HCT116 (cell line): Measurements from ENCODE around the gene GMEB2. TPM values are rescaled to one million over a fixed set of nuclear protein-coding genes. Genes with fewer than 3 reads are reported as not detected.

Experiments used
- ATAC-seq: fragments of 200-7000 bp; cut with Tn5 transposase; 2 replicates; pipeline ENCODE4 v1.9.1; 2020; ENCODE audit warnings: mild to moderate bottlenecking, moderate library complexity
- BruUV-seq: library from RNA; stranded (reverse); fragments of 400-500 nt; replicated peaks from 2 replicates; lab custom pipeline; 2021; lab: Mats Ljungman, UMichigan
- CTCF ChIA-PET: fragments of 300-600 bp; sonication (Branson Sonifier 250); formaldehyde crosslinking; loops from one replicate; lab custom pipeline; 2021; ENCODE audit warnings: antibody characterized with exemption; lab: Charles Lee
- POLR2A ChIA-PET: fragments of 300-600, 350-600 bp; sonication (Branson Sonifier 250); formaldehyde crosslinking; loops from one replicate; lab custom pipeline; 2021; ENCODE audit warnings: antibody characterized with exemption; lab: Charles Lee
- RAD21 ChIA-PET, 2 experiments: fragments of 300-600 bp; sonication (Branson Sonifier 250); formaldehyde crosslinking; loops; one replicate each; lab custom pipeline; 2023; ENCODE audit warnings: low total read pairs in 2 of 2; ENCODE audit not compliant: uncharacterized antibody in 2 of 2, unreplicated experiment in 2 of 2, low non-redundant PET in 1 of 2; lab: Charles Lee
- DNase-seq: peaks from one replicate; pipeline ENCODE4 v3.0.0-alpha.2; 2010; ENCODE audit warnings: low read depth, low spot score
- H2AFZ ChIP-seq: fragments of 200-600 bp; shearing (Covaris generic), sonication (generic); 2 replicates; pipeline ENCODE4 v1.6.1; 2017; ENCODE audit warnings: low read depth, mixed run types, mixed read lengths, antibody characterized with exemption, low read length; ENCODE audit not compliant: poor library complexity, severe bottlenecking
- H3K27ac ChIP-seq: 2 replicates; pipeline ENCODE4 v1.5.1; 2012; ENCODE audit warnings: low read depth, low read length
- H3K27me3 ChIP-seq: fragments of 200-600 bp; sonication (generic); 2 replicates; pipeline ENCODE4 v1.6.1; 2016; ENCODE audit warnings: mixed run types, low read length, mixed read lengths; ENCODE audit not compliant: insufficient read depth
- H3K36me3 ChIP-seq, 2 experiments: fragments of 200-500 bp in 1 of 2; fragments of 200-600 bp in 1 of 2; sonication (Bioruptor generic) in 1 of 2; sonication (generic) in 1 of 2; 2 replicates each; pipeline versions ENCODE4 v1.5.1 to v1.6.1; 2014 to 2016; ENCODE audit warnings: low read length in 2 of 2, inconsistent platforms in 1 of 2, mixed read lengths in 1 of 2, mixed run types in 1 of 2; ENCODE audit not compliant: insufficient read depth in 2 of 2, control insufficient read depth in 1 of 2
- H3K4me1 ChIP-seq, 2 experiments: fragments of 200-600 bp in 1 of 2; sonication (generic) in 1 of 2; 2 replicates each; pipeline versions ENCODE4 v1.5.1 to v1.6.1; 2012 to 2017; ENCODE audit warnings: low read length in 2 of 2, inconsistent platforms in 1 of 2, mild to moderate bottlenecking in 1 of 2, mixed read lengths in 1 of 2, mixed run types in 1 of 2, moderate library complexity in 1 of 2; ENCODE audit not compliant: insufficient read depth in 2 of 2, control insufficient read depth in 1 of 2
- H3K4me2 ChIP-seq: fragments of 200-600 bp; sonication (generic); 2 replicates; pipeline ENCODE4 v1.6.1; 2017; ENCODE audit warnings: mixed run types, low read length, mixed read lengths
- H3K4me3 ChIP-seq, 2 experiments: fragments of 200-600 bp in 1 of 2; sonication (generic) in 1 of 2; replicated peaks in 1 of 2; 2 replicates each; pipeline ENCODE4 v1.5.1; 2011 to 2016; ENCODE audit warnings: low read length in 2 of 2, control low read depth in 1 of 2, low read depth in 1 of 2, mild to moderate bottlenecking in 1 of 2, mixed read lengths in 1 of 2, mixed run types in 1 of 2
- H3K79me2 ChIP-seq: fragments of 200-600 bp; sonication (generic); 2 replicates; pipeline ENCODE4 v1.6.1; 2017; ENCODE audit warnings: mild to moderate bottlenecking, mixed run types, low read length, moderate library complexity, mixed read lengths; ENCODE audit not compliant: insufficient read depth
- H3K9ac ChIP-seq: fragments of 200-600 bp; sonication (generic); 2 replicates; pipeline ENCODE4 v1.6.1; 2016; ENCODE audit warnings: low read length, mixed read lengths
- H3K9me2 ChIP-seq: fragments of 200-600 bp; sonication (generic), shearing (Covaris generic); 2 replicates; pipeline ENCODE4 v1.6.1; 2017; ENCODE audit warnings: mixed run types, mild to moderate bottlenecking, moderate library complexity; ENCODE audit not compliant: insufficient read depth
- H3K9me3 ChIP-seq, 2 experiments: fragments of 200-500 bp in 1 of 2; fragments of 200-600 bp in 1 of 2; sonication (Bioruptor generic) in 1 of 2; sonication (generic) in 1 of 2; 2 replicates each; pipeline ENCODE4 v1.6.1; 2014 to 2017; ENCODE audit warnings: low read length in 2 of 2, mixed read lengths in 2 of 2, inconsistent platforms in 1 of 2, low read depth in 1 of 2, mild to moderate bottlenecking in 1 of 2, mixed run types in 1 of 2, moderate library complexity in 1 of 2; ENCODE audit not compliant: control insufficient read depth in 1 of 2, insufficient read depth in 1 of 2
- H4K20me1 ChIP-seq: fragments of 200-600 bp; sonication (generic), shearing (Covaris generic); 2 replicates; pipeline ENCODE4 v1.6.1; 2017; ENCODE audit warnings: mixed run types, mild to moderate bottlenecking, moderate library complexity; ENCODE audit not compliant: insufficient read depth
- EGR1 ChIP-seq: IDR thresholded peaks from 2 replicates; pipeline ENCODE4 v1.6.1; 2012; ENCODE audit warnings: low read depth
- ELF1 ChIP-seq: IDR thresholded peaks from 2 replicates; pipeline ENCODE4 v1.6.1; 2012; ENCODE audit warnings: low read depth, borderline replicate concordance
- EZH2phosphoT487 ChIP-seq: fragments of 200-600 bp; IDR thresholded peaks from 2 replicates; pipeline ENCODE4 v1.6.1; 2018; ENCODE audit warnings: antibody characterized with exemption, borderline replicate concordance
- FOSL1 ChIP-seq: IDR thresholded peaks from 2 replicates; pipeline ENCODE4 v1.6.1; 2012; ENCODE audit warnings: low read depth
- POLR2A ChIP-seq: IDR thresholded peaks from 2 replicates; pipeline ENCODE4 v1.7.0; 2011; ENCODE audit warnings: borderline replicate concordance; ENCODE audit not compliant: insufficient read depth, insufficient read length; ENCODE audit errors: extremely low read depth
- RAD21 ChIP-seq: IDR thresholded peaks from 2 replicates; pipeline ENCODE4 v1.6.1; 2012; ENCODE audit warnings: low read depth, mild to moderate bottlenecking
- SIN3A ChIP-seq: IDR thresholded peaks from 2 replicates; pipeline ENCODE4 v1.6.1; 2012; ENCODE audit warnings: low read depth
- SP1 ChIP-seq: IDR thresholded peaks from 2 replicates; pipeline ENCODE4 v1.6.1; 2012; ENCODE audit warnings: low read depth
- SRF ChIP-seq: IDR thresholded peaks from 2 replicates; pipeline ENCODE4 v1.6.1; 2012; ENCODE audit warnings: low read depth
- TCF7L2 ChIP-seq: IDR thresholded peaks from 2 replicates; pipeline ENCODE4 v1.7.0; 2011; ENCODE audit warnings: borderline replicate concordance, inconsistent platforms; ENCODE audit not compliant: insufficient read depth, insufficient read length; ENCODE audit errors: extremely low read depth
- YY1 ChIP-seq: IDR thresholded peaks from 2 replicates; pipeline ENCODE4 v1.6.1; 2011; ENCODE audit warnings: low read length, low read depth, moderate library complexity, mild to moderate bottlenecking; ENCODE audit not compliant: insufficient replicate concordance; ENCODE audit errors: extremely low read depth
- ZNF274 ChIP-seq: fragments of 200-500 bp; sonication (Bioruptor generic); IDR thresholded peaks from 2 replicates; pipeline ENCODE4 v1.6.1; 2014; ENCODE audit warnings: mild to moderate bottlenecking, low read depth, low read length, inconsistent platforms
- intact Hi-C: fragments of 100-400 bp; cut with micrococcal nuclease; formaldehyde crosslinking; loops from 2 replicates; pipeline ENCODE4 v1.10.0; 2022
- total RNA-seq: library from RNA; stranded (reverse); gene quantifications from one replicate; pipeline ENCODE4 v1.2.1, GENCODE V29; 2021; ENCODE audit not compliant: unreplicated experiment
- TF ChIP-seq, protein P1 (sequence below): IDR thresholded peaks from 2 replicates; pipeline ENCODE4 v1.6.1; 2011; ENCODE audit warnings: mild to moderate bottlenecking, low read length, moderate library complexity; ENCODE audit not compliant: insufficient replicate concordance; ENCODE audit errors: extremely low read depth
- TF ChIP-seq, protein P2 (sequence below): IDR thresholded peaks from 2 replicates; pipeline ENCODE4 v1.6.1; 2012; ENCODE audit warnings: low read depth
- TF ChIP-seq, protein P3 (sequence below): IDR thresholded peaks from 2 replicates; pipeline ENCODE4 v1.6.1; 2012
- TF ChIP-seq, protein P4 (sequence below): IDR thresholded peaks from 2 replicates; pipeline ENCODE4 v1.6.1; 2012

GMEB2 gene
- total RNA-seq, 1 experiment from 2014 or later: 13.9 TPM

DNA sequence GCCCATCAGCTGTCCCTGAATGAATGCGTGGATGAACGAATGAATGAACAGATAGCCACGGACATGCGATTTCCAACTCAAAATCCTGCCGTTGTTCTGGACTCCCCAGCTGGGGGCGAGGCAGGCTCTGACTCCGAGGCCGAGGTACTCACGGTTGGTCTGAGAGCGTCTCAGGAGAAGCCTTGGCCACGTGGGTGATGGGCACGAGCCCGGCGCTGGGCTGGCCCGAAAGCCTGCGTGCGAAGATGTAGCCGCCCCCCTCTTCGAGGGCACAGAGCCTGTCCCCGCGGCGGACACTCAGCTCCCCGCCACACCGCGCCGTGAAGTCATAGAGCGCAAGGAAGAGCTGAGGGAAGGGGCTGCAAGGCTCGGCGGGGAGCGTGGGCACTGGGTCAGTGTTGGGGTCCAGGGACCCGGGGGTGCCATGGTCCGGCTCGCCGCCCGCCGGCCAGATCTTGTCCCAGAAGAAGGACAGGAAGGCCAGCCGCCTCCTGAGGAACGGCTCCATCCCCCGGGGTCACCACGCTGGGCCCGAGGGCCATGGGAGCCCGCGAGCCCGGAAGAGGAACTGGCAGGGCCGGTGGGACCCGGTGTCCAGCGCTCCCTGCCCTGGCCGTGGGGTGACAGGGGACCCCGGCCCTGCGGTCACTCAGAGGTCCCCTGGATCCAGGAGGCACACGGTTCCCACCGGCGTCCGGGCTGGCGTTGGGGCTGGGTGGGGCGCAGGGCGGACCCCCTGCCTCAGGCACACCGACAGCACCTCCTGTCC, 79.8 kb downstream of the GMEB2 start:
- H3K4me3 ChIP-seq: no peak overlapping the region
- no peak overlapping the region for H3K9ac ChIP-seq
- ChIA-PET RAD21 (no interaction called here), POLR2A (no interaction called here), CTCF (interaction anchor here (1.7 kb wide), 1 partner anchor 10 kb away, joined by 7 read pairs; the partner anchor contains the start of gene PTK6)
- no peaks in the 10 kb centered on the region for H3K9me2 ChIP-seq
- H3K4me2 ChIP-seq: no peak overlapping the region
- H3K4me1 ChIP-seq: peaks cover 33 to 52% of the 10 kb centered on the region in 2 experiments
- H3K9me3 ChIP-seq: no peaks in the 10 kb centered on the region
- H3K79me2 ChIP-seq: no peaks in the 10 kb centered on the region
- ATAC-seq (no peak), DNase-seq (no peak)
- no peaks in the 10 kb centered on the region for H3K36me3 ChIP-seq
- no peak for TF ChIP-seq ZNF274
- TF ChIP-seq EZH2phosphoT487: no peak
- TF ChIP-seq SRF: no peak
- TF ChIP-seq, protein P1, sequence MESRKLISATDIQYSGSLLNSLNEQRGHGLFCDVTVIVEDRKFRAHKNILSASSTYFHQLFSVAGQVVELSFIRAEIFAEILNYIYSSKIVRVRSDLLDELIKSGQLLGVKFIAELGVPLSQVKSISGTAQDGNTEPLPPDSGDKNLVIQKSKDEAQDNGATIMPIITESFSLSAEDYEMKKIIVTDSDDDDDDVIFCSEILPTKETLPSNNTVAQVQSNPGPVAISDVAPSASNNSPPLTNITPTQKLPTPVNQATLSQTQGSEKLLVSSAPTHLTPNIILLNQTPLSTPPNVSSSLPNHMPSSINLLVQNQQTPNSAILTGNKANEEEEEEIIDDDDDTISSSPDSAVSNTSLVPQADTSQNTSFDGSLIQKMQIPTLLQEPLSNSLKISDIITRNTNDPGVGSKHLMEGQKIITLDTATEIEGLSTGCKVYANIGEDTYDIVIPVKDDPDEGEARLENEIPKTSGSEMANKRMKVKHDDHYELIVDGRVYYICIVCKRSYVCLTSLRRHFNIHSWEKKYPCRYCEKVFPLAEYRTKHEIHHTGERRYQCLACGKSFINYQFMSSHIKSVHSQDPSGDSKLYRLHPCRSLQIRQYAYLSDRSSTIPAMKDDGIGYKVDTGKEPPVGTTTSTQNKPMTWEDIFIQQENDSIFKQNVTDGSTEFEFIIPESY: no peak
- no peak for TF ChIP-seq ELF1
- TF ChIP-seq SIN3A: no peak
- no peak for TF ChIP-seq FOSL1
- TF ChIP-seq TCF7L2: no peak
- TF ChIP-seq, protein P2, sequence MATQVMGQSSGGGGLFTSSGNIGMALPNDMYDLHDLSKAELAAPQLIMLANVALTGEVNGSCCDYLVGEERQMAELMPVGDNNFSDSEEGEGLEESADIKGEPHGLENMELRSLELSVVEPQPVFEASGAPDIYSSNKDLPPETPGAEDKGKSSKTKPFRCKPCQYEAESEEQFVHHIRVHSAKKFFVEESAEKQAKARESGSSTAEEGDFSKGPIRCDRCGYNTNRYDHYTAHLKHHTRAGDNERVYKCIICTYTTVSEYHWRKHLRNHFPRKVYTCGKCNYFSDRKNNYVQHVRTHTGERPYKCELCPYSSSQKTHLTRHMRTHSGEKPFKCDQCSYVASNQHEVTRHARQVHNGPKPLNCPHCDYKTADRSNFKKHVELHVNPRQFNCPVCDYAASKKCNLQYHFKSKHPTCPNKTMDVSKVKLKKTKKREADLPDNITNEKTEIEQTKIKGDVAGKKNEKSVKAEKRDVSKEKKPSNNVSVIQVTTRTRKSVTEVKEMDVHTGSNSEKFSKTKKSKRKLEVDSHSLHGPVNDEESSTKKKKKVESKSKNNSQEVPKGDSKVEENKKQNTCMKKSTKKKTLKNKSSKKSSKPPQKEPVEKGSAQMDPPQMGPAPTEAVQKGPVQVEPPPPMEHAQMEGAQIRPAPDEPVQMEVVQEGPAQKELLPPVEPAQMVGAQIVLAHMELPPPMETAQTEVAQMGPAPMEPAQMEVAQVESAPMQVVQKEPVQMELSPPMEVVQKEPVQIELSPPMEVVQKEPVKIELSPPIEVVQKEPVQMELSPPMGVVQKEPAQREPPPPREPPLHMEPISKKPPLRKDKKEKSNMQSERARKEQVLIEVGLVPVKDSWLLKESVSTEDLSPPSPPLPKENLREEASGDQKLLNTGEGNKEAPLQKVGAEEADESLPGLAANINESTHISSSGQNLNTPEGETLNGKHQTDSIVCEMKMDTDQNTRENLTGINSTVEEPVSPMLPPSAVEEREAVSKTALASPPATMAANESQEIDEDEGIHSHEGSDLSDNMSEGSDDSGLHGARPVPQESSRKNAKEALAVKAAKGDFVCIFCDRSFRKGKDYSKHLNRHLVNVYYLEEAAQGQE: no peak
- no peak for TF ChIP-seq YY1
- no peak for TF ChIP-seq POLR2A
- no peak for TF ChIP-seq RAD21
- TF ChIP-seq SP1: no peak
- TF ChIP-seq, protein P3, sequence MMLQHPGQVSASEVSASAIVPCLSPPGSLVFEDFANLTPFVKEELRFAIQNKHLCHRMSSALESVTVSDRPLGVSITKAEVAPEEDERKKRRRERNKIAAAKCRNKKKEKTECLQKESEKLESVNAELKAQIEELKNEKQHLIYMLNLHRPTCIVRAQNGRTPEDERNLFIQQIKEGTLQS: no peak
- TF ChIP-seq, protein P4, sequence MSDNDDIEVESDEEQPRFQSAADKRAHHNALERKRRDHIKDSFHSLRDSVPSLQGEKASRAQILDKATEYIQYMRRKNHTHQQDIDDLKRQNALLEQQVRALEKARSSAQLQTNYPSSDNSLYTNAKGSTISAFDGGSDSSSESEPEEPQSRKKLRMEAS: no peak
- no peak for TF ChIP-seq EGR1
- H2AFZ ChIP-seq: no peak overlapping the region
- BruUV-seq: no TSS peak
- no peaks in the 10 kb centered on the region for H3K27me3 ChIP-seq
- intact Hi-C loops: no loop called here
- H4K20me1 ChIP-seq: no peaks in the 10 kb centered on the region
- H3K27ac ChIP-seq: no peak overlapping the region
